Hepatocyte (in vitro differentiated cells): ENCODE measurements around the gene ROR2.

Experiments
- CTCF ChIP-seq: fragments of 200-600 bp; sonication (generic); IDR thresholded peaks from 2 replicates; pipeline ENCODE4 v1.5.1; 2016; ENCODE audit warnings: antibody characterized with exemption, mild to moderate bottlenecking; ENCODE audit not compliant: poor library complexity
- EZH2 ChIP-seq: fragments of 200-600 bp; sonication (generic); IDR thresholded peaks from 2 replicates; pipeline ENCODE4 v1.6.1; 2016; ENCODE audit warnings: antibody characterized with exemption, mild to moderate bottlenecking, borderline replicate concordance

- no peak for TF ChIP-seq CTCF
- no peak for TF ChIP-seq EZH2
Observed at GRCh38 chr9:91825422-91825821, 124.6 kb downstream of the ROR2 start.
